Activated CD8-positive, alpha-beta T cell treated with anti-CD3 and anti-CD28 coated beads, Interleukin-2, amount 10 ng/mL, durations not matched to agents 7 days and 5 days (primary cell): ENCODE results near the gene SLC4A1. TPM values are rescaled to one million over a fixed set of nuclear protein-coding genes. Genes with fewer than 3 reads are reported as not detected.

Experiments used
- ATAC-seq: fragments of 150-1000 bp; cut with Tn5 transposase; one replicate; pipeline ENCODE4 v1.10.0; 2021; ENCODE audit warnings: moderate library complexity
- CTCF ChIA-PET: fragments of 350-600 bp; sonication (Branson Sonifier 250); formaldehyde crosslinking; loops from one replicate; lab custom pipeline; 2021; ENCODE audit warnings: antibody characterized with exemption; lab: Charles Lee
- POLR2A ChIA-PET: fragments of 350-600 bp; sonication (Branson Sonifier 250); formaldehyde crosslinking; loops from one replicate; lab custom pipeline; 2021; ENCODE audit warnings: antibody characterized with exemption; lab: Charles Lee
- DNase-seq: peaks from one replicate; pipeline ENCODE4 v3.0.0-alpha.2; 2020
- H3K27ac Mint-ChIP-seq: one replicate; pipeline ENCODE4 v1.8.0; 2021; ENCODE audit warnings: mild to moderate bottlenecking, mixed read lengths
- H3K27me3 Mint-ChIP-seq: one replicate; pipeline ENCODE4 v1.8.0; 2021; ENCODE audit warnings: low read depth, mixed read lengths
- H3K36me3 Mint-ChIP-seq: one replicate; pipeline ENCODE4 v1.8.0; 2021; ENCODE audit warnings: low read depth, mixed read lengths
- H3K4me1 Mint-ChIP-seq: one replicate; pipeline ENCODE4 v1.8.0; 2021; ENCODE audit warnings: low read depth, mixed read lengths
- H3K4me3 Mint-ChIP-seq: one replicate; pipeline ENCODE4 v1.8.0; 2021; ENCODE audit warnings: mild to moderate bottlenecking, mixed read lengths
- H3K9me3 Mint-ChIP-seq: one replicate; pipeline ENCODE4 v1.8.0; 2022; ENCODE audit warnings: mixed read lengths; ENCODE audit not compliant: insufficient read depth
- total RNA-seq, 2 experiments: library from RNA; stranded (reverse); gene quantifications; one replicate each; pipeline ENCODE4 v1.2.3, GENCODE V29; 2021

SLC4A1 gene
- total RNA-seq, 2 experiments from 2014 or later: not detected

GRCh38 chr17:44210342-44211192 is 57.4 kb downstream of the SLC4A1 start:
- POLR2A ChIA-PET: interaction anchor here (0.6 to 3.6 kb wide), 14 partner anchors 9 to 121 kb away, joined by 3 to 33 read pairs (median 7); partner anchors contain the start of genes SLC25A39, TMUB2 and UBTF
- Mint-ChIP-seq H3K4me1 (peaks cover 61% of the 10 kb centered on the region), H3K9me3 (no peaks in the 10 kb centered on the region), H3K4me3 (peak overlapping the region; percentile 68), H3K27ac (peak overlapping the region; percentile 84), H3K27me3 (no peaks in the 10 kb centered on the region), H3K36me3 (peaks cover 71% of the 10 kb centered on the region)
- DNase-seq: peak; percentile 95
- ATAC-seq: peak; percentile 100
- CTCF ChIA-PET: interaction anchor here (0.6 to 6.7 kb wide), 47 partner anchors 8 to 293 kb away, joined by 3 to 68 read pairs (median 5); partner anchors contain the start of genes ATXN7L3, GRN, HDAC5 and RUNDC3A

GRCh38 chr17:44209786-44210341 is 58.1 kb downstream of the SLC4A1 start:
- POLR2A ChIA-PET: interaction anchor here (0.6 to 3.6 kb wide), 10 partner anchors 9 to 122 kb away, joined by 3 to 33 read pairs (median 8); partner anchors contain the start of genes SLC25A39, TMUB2 and UBTF
- CTCF ChIA-PET: interaction anchor here (0.6 to 6.7 kb wide), 48 partner anchors 8 to 313 kb away, joined by 3 to 68 read pairs (median 5); partner anchors contain the start of genes ATXN7L3, GRN, HDAC5 and RUNDC3A
- H3K4me3 Mint-ChIP-seq: peak overlapping the region; percentile 68
- peak overlapping the region; percentile 84 for H3K27ac Mint-ChIP-seq
- H3K27me3 Mint-ChIP-seq: no peaks in the 10 kb centered on the region
- ATAC-seq (no peak), DNase-seq (peak; percentile 33)
- peaks cover 54% of the 10 kb centered on the region for H3K4me1 Mint-ChIP-seq
- H3K9me3 Mint-ChIP-seq: no peaks in the 10 kb centered on the region
- H3K36me3 Mint-ChIP-seq: peaks cover 66% of the 10 kb centered on the region

- DNase-seq: no peak
- no peak for ATAC-seq
- Mint-ChIP-seq H3K4me1 (peaks cover 49% of the 10 kb centered on the region), H3K27me3 (no peaks in the 10 kb centered on the region), H3K27ac (no peak overlapping the region), H3K9me3 (no peaks in the 10 kb centered on the region), H3K36me3 (peaks cover 44% of the 10 kb centered on the region), H3K4me3 (no peak overlapping the region)
- POLR2A ChIA-PET: interaction anchor here (0.6 to 1.7 kb wide), 4 partner anchors 9 to 123 kb away, joined by 3 to 9 read pairs (median 4); no protein-coding TSS in a partner anchor
- CTCF ChIA-PET: interaction anchor here (4.4 kb wide), 1 partner anchor 124 kb away, joined by 67 read pairs; no protein-coding TSS in a partner anchor
These were observed 60.2 kb downstream of the SLC4A1 start for GRCh38 chr17:44207743-44208142.

GRCh38 chr17:44207319-44207718 is 60.6 kb downstream of the SLC4A1 start:
- Mint-ChIP-seq H3K27me3 (no peaks in the 10 kb centered on the region), H3K27ac (no peak overlapping the region), H3K4me3 (no peak overlapping the region), H3K36me3 (peaks cover 43% of the 10 kb centered on the region), H3K4me1 (peaks cover 51% of the 10 kb centered on the region), H3K9me3 (no peaks in the 10 kb centered on the region)
- ATAC-seq (no peak), DNase-seq (no peak)
- CTCF ChIA-PET: interaction anchor here (2.0 kb wide), 1 partner anchor 138 kb away, joined by 8 read pairs; the partner anchor contains the start of gene GRN
- POLR2A ChIA-PET: interaction anchor here (0.7 to 1.7 kb wide), 2 partner anchors 9 to 123 kb away, joined by 6 to 9 read pairs; no protein-coding TSS in a partner anchor

GRCh38 chr17:44206825-44207155 is 61.1 kb downstream of the SLC4A1 start:
- POLR2A ChIA-PET: interaction anchor here (0.7 to 1.7 kb wide), 2 partner anchors 10 to 15 kb away, joined by 3 to 9 read pairs; no protein-coding TSS in a partner anchor
- H3K4me1 Mint-ChIP-seq: peaks cover 51% of the 10 kb centered on the region

GRCh38 chr17:44205962-44206824 is 61.7 kb downstream of the SLC4A1 start:
- no peak overlapping the region for H3K4me3 Mint-ChIP-seq

More at GRCh38 chr17:44206825-44207155, 61.1 kb downstream of the SLC4A1 start:
- DNase-seq (no peak), ATAC-seq (no peak)
- Mint-ChIP-seq H3K9me3 (no peaks in the 10 kb centered on the region), H3K27ac (no peak overlapping the region), H3K36me3 (peaks cover 43% of the 10 kb centered on the region), H3K4me3 (no peak overlapping the region), H3K27me3 (no peaks in the 10 kb centered on the region)
- CTCF ChIA-PET: interaction anchor here (0.8 to 2.0 kb wide), 3 partner anchors 12 to 139 kb away, joined by 3 to 8 read pairs (median 4); partner anchors contain the start of gene GRN

GRCh38 chr17:44204441-44204882 is 63.5 kb downstream of the SLC4A1 start:
- ChIA-PET CTCF (interaction anchor here (0.6 to 4.6 kb wide), 20 partner anchors 9 to 159 kb away, joined by 3 to 50 read pairs (median 7); partner anchors contain the start of genes FAM171A2, GRN and TMUB2), POLR2A (interaction anchor here (0.9 to 1.7 kb wide), 8 partner anchors 8 to 126 kb away, joined by 3 to 4 read pairs (median 4); no protein-coding TSS in a partner anchor)
- no peak for DNase-seq
- Mint-ChIP-seq H3K27me3 (no peaks in the 10 kb centered on the region), H3K27ac (no peak overlapping the region), H3K4me1 (peaks cover 41% of the 10 kb centered on the region), H3K9me3 (no peaks in the 10 kb centered on the region), H3K4me3 (no peak overlapping the region), H3K36me3 (peaks cover 29% of the 10 kb centered on the region)
- no peak for ATAC-seq

More at GRCh38 chr17:44205962-44206824, 61.7 kb downstream of the SLC4A1 start:
- ATAC-seq (no peak), DNase-seq (no peak)
- Mint-ChIP-seq H3K4me1 (peaks cover 49% of the 10 kb centered on the region), H3K27ac (peak overlapping the region; percentile 1), H3K36me3 (peaks cover 39% of the 10 kb centered on the region), H3K27me3 (no peaks in the 10 kb centered on the region), H3K9me3 (no peaks in the 10 kb centered on the region)
- CTCF ChIA-PET: interaction anchor here (0.6 to 2.0 kb wide), 6 partner anchors 10 to 157 kb away, joined by 3 to 8 read pairs (median 4); partner anchors contain the start of genes FAM171A2 and GRN
- POLR2A ChIA-PET: interaction anchor here (0.7 to 1.7 kb wide), 3 partner anchors 11 to 15 kb away, joined by 3 to 9 read pairs (median 8); no protein-coding TSS in a partner anchor

- CTCF ChIA-PET: interaction anchor here (0.6 to 4.6 kb wide), 22 partner anchors 10 to 159 kb away, joined by 3 to 50 read pairs (median 6); partner anchors contain the start of genes FAM171A2, GRN and TMUB2
- peak overlapping the region; percentile 79 for H3K27ac Mint-ChIP-seq
- peaks cover 25% of the 10 kb centered on the region for H3K36me3 Mint-ChIP-seq
- no peak overlapping the region for H3K4me3 Mint-ChIP-seq
- ATAC-seq (no peak), DNase-seq (peak; percentile 81)
- no peaks in the 10 kb centered on the region for H3K9me3 Mint-ChIP-seq
- POLR2A ChIA-PET: interaction anchor here (0.7 to 1.7 kb wide), 9 partner anchors 9 to 126 kb away, joined by 3 to 4 read pairs (median 3); no protein-coding TSS in a partner anchor
- no peaks in the 10 kb centered on the region for H3K27me3 Mint-ChIP-seq
- H3K4me1 Mint-ChIP-seq: peaks cover 38% of the 10 kb centered on the region
These were observed 64.0 kb downstream of the SLC4A1 start for GRCh38 chr17:44203731-44204440.

GRCh38 chr17:44202756-44203155 is 65.2 kb downstream of the SLC4A1 start:
- ChIA-PET POLR2A (interaction anchor here (0.6 to 1.3 kb wide), 3 partner anchors 16 to 147 kb away, joined by 3 to 4 read pairs (median 3); partner anchors contain the start of gene TMUB2), CTCF (interaction anchor here (1.8 to 4.6 kb wide), 6 partner anchors 13 to 160 kb away, joined by 7 to 50 read pairs (median 14); partner anchors contain the start of genes FAM171A2 and GRN)
- Mint-ChIP-seq H3K27me3 (no peaks in the 10 kb centered on the region), H3K9me3 (no peaks in the 10 kb centered on the region), H3K27ac (peak overlapping the region; percentile 79), H3K36me3 (peaks cover 23% of the 10 kb centered on the region), H3K4me3 (no peak overlapping the region), H3K4me1 (peaks cover 38% of the 10 kb centered on the region)
- DNase-seq (no peak), ATAC-seq (no peak)
